ENCODE measurements around the gene SMIM23. TPM values are rescaled to one million over a fixed set of nuclear protein-coding genes. Genes with fewer than 3 reads are reported as not detected.

SMIM23 gene
- total and polyA plus RNA-seq, 2 donors (not counting 3 experiments of a cell fraction or from before 2014, with no cell fraction given) = not detected

GRCh38 chr5:171827162-171827561, 41.5 kb downstream of the SMIM23 start:
- no peak for DNase-seq (ENCODE audit: low read depth, low spot score)
- no peak overlapping the region for H3K9ac ChIP-seq (replicated peaks; ENCODE audit: extremely low read depth, insufficient read depth, low read length)
- no peaks in the 10 kb centered on the region for H4K20me1 ChIP-seq (replicated peaks; ENCODE audit: control insufficient read depth, extremely low read depth, insufficient read depth, low read length)
- CTCF ChIA-PET = no interaction called here
- no peak overlapping the region for H3K4me3 ChIP-seq (replicated peaks in 1 of 3; ENCODE audit: insufficient read depth in 1 of 3, low read depth in 1 of 3, low read length in 3 of 3)
- dilution Hi-C loops (cut with MboI; ENCODE audit: extremely low pct_ligation_motif_present, low sequenced_read_pairs) (no loop called here), intact Hi-C loops (cut with micrococcal nuclease) (no loop called here)
- H3K9me1 ChIP-seq (replicated peaks; ENCODE audit: control insufficient read depth, extremely low read depth, insufficient read depth, low read length) = no peaks in the 10 kb centered on the region
- no TSS peak for BruUV-seq (replicated peaks)
- no peaks in the 10 kb centered on the region for H3K9me3 ChIP-seq (replicated peaks; ENCODE audit: control insufficient read depth, insufficient read depth, low read length)
- no peak overlapping the region for H2AFZ ChIP-seq (ENCODE audit: low read depth, low read length)
- TF ChIP-seq POLR2A (IDR thresholded peaks at IDR 0.05; ENCODE audit: low read depth, low read length) (no peak), FOS (IDR thresholded peaks at IDR 0.05; ENCODE audit: borderline replicate concordance, insufficient read depth, low read length) (no peak), MYC (IDR thresholded peaks at IDR 0.05; ENCODE audit: low read depth, low read length) (no peak), GATA2 (IDR thresholded peaks at IDR 0.05; ENCODE audit: insufficient read depth, insufficient read length, low read depth, low read length) (no peak), POLR2AphosphoS5 (IDR thresholded peaks at IDR 0.05; ENCODE audit: insufficient read depth, low read depth, low read length) (no peak), JUN (IDR thresholded peaks at IDR 0.05; ENCODE audit: borderline replicate concordance, insufficient read depth, insufficient read length, low read depth) (no peak), EZH2 (IDR thresholded peaks at IDR 0.05; ENCODE audit: borderline replicate concordance, low read depth, low read length, severe bottlenecking) (no peak), CTCF (IDR thresholded peaks at IDR 0.05; ENCODE audit: extremely low read depth in 1 of 2, insufficient read depth in 1 of 2, low read depth in 1 of 2, low read length in 2 of 2) (no peak)
- TF ChIP-seq, protein P1, sequence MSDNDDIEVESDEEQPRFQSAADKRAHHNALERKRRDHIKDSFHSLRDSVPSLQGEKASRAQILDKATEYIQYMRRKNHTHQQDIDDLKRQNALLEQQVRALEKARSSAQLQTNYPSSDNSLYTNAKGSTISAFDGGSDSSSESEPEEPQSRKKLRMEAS (IDR thresholded peaks at IDR 0.05; ENCODE audit: insufficient read depth, insufficient read length) = no peak
- no peak overlapping the region for H3K27ac ChIP-seq (ENCODE audit: insufficient read depth, low read depth, low read length)
- no peak overlapping the region for H3K4me2 ChIP-seq (ENCODE audit: insufficient read depth, low read length)
- no peaks in the 10 kb centered on the region for H3K36me3 ChIP-seq (ENCODE audit: control insufficient read depth in 2 of 2, extremely low read depth in 1 of 2, insufficient read depth in 2 of 2, low read length in 2 of 2)
- POLR2A ChIA-PET = no interaction called here
- H3K27me3 ChIP-seq (ENCODE audit: control insufficient read depth in 2 of 2, insufficient read depth in 2 of 2, low read length in 2 of 2) = peaks cover 0 to 7% of the 10 kb centered on the region in 2 experiments
- FAIRE-seq = no peak
- no peaks in the 10 kb centered on the region for H3K79me2 ChIP-seq (ENCODE audit: control insufficient read depth, insufficient read depth, low read length)
- no peaks in the 10 kb centered on the region for H3K4me1 ChIP-seq (ENCODE audit: control insufficient read depth, extremely low read depth, insufficient read depth, low read length)
